IPS-18c (cell line): ENCODE results near the gene TICAM2.

Experiments used
- H3K4me3 ChIP-seq: 2 replicates; pipeline ENCODE4 v1.7.0; 2013; ENCODE audit warnings: low read depth, mild to moderate bottlenecking, low read length, moderate library complexity; ENCODE audit not compliant: insufficient read depth
- H3K9me3 ChIP-seq: one replicate; pipeline ENCODE4 v1.6.1; 2013; ENCODE audit warnings: mild to moderate bottlenecking, low read length, moderate library complexity; ENCODE audit not compliant: control insufficient read depth, insufficient read depth

The TICAM2 gene

DNA sequence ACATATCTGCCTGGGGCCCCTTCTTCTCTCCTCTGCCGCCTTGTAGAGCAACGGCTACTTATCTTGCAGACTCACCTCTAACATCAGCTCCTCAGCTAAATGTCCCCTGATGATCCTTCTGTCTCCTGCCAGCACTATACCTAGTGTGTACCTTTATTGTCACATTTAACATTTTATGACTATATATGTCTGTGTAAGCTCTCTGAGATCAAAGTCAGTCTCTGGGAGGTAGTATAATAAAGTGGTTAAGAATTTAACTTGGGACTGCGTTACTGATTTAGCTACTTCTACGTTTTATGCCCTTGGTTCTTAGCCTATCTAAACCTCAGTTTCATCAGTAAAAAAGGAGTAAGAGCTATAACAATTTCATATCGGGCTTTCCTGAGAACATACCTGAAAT is 21.4 kb upstream of the TICAM2 start:
- no peak overlapping the region for H3K4me3 ChIP-seq
- H3K9me3 ChIP-seq: no peaks in the 10 kb centered on the region

DNA sequence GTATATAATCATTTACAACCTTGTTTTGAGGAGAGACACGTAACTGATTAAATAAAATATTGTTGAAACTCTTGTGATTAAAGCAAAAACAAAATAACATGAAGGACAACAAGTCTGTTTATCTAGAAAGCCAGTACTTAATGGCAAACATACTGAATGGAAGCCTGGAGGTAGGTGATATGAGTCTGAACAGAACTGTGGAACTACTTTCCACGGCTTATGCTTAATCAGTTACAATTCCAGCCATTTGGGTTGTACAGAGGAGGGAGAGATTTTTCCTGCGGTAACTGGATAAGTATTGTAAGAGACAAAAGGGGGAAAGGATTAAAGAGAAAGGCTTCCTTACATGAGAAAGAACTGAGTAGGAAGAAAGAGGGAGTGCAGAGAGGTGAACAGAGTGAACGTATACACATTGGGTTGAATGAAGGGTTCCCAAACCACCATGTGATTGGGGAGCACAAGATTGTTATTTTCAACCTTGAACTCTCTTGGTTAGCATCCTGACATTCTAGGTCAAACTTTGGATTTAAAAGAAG is 19.2 kb upstream of the TICAM2 start:
- no peaks in the 10 kb centered on the region for H3K9me3 ChIP-seq
- no peak overlapping the region for H3K4me3 ChIP-seq

DNA sequence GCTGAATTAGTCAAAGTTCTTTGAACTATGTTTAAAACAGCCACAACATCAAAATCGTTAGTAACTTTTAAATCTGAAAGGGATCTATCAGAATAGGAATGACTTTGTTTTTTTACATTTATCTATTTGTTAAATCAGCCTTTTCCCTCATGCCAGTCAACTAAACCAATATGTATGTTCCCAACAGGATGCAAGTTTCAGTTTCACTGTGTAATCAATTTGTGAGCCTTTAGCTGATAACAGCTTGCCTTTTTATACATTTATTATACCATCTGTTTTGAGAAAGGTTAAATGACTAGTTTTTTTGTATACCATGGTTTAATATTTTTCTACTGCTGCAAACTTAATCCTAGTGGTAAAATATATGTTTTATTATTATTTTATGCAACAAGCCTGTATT is 14.6 kb upstream of the TICAM2 start:
- Histone ChIP-seq H3K4me3 (no peak overlapping the region), H3K9me3 (no peaks in the 10 kb centered on the region)

DNA sequence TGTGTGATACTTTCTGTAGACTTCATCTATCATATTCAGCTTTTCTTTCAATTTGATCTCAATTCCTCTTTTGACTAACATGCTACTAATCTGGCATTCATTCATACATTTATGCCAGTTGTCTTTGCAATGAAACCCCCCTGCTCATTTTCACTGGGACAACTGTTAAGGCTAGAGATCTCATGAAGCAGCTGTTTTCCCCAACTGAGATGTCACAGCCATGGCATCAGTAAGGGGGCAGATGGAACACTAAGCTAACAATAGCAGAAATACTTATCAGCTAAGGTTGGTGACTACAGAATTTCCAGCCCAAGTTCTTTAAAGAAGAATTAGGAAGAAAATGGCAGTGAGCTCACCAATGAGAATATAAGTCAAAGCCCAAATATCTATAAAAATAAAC is 14.2 kb upstream of the TICAM2 start:
- Histone ChIP-seq H3K4me3 (no peak overlapping the region), H3K9me3 (no peaks in the 10 kb centered on the region)

DNA sequence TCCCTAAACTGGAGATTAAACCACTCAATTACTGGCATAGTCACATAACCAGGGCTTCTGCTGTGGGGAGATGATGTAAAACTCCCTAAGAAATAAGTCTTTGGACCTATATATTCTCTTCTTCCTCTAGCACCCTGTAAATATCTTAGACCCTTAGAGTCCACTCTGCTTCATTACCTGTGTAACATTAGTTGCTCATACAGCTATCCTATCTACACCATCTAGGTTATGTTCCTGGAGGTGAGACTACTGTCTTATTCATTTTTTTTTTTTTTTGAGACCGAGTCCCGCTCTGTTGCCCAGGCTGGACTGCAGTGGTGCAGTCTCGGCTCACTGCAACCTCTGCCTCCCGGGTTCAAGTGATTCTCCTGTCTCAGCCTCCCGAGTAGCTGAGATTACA is 9.6 kb upstream of the TICAM2 start:
- no peak overlapping the region for H3K4me3 ChIP-seq
- H3K9me3 ChIP-seq: no peaks in the 10 kb centered on the region

DNA sequence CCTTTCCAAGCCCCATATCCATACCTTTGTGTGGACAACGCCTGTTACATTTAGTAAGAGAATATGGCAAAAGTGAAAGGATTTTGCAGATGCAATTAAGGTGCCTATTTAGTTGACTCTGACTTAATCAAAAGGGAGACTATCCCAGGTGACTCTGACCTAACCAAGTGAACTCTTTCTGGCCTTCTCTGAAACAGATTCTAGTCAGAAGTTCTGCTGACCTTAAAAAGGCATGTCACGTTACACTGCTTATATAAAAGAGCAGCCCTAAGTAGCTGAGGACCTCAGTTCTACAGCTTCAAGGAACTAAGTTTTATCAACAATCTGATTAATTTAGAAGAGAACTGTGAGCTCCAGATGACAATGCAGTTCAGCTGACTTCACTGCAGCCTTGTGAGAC is 5.7 kb upstream of the TICAM2 start:
- H3K4me3 ChIP-seq: no peak overlapping the region
- H3K9me3 ChIP-seq: no peaks in the 10 kb centered on the region

DNA sequence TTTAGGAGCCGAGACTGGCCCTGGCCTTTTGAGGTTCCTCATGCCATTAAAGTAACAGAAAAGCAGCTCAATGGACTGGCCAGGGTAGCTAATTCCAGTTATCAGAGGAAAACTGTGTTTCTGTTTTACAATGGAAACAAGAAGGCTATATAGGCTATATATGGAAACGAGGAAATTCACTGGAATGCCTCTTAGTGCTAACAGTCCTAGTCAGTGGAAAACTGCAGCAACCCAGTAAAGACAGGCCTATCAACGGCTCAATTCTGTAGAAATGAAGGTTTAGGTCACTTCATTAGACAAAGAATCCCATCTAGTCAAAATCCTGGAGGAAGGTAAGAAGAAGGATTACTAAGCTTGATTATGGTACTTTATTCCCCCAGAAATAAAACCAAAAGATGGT is 3.2 kb upstream of the TICAM2 start:
- H3K4me3 ChIP-seq: no peak overlapping the region
- no peaks in the 10 kb centered on the region for H3K9me3 ChIP-seq

DNA sequence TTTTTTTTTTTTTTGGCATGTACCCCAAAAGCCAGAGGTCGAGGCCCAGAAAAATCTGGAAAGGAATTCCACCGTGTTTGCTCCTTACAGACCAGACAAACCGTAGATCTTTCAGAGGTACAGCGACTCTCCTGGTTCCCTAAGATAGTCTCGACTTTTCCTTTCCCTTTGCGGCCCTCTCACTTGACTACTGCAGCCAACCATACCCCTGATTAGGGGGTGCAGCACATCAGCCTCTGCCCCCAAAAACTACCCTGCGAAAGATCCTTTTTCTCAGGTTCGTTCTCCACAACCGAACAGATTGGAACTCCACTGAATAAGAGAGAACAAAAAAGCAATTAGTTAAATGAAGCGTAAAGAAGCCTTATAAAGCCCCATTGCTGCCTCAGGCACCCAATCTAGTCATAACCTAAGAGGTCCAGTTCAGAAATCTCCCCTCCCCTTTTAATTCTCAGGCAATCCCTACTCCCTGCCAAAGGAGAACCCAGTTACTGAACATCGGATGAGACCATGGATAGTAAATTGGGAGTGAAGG is 379 bp upstream of the TICAM2 start:
- peak overlapping the region; percentile 62; the same call in 1 of the 2 replicates for H3K4me3 ChIP-seq
- H3K9me3 ChIP-seq: no peaks in the 10 kb centered on the region

DNA sequence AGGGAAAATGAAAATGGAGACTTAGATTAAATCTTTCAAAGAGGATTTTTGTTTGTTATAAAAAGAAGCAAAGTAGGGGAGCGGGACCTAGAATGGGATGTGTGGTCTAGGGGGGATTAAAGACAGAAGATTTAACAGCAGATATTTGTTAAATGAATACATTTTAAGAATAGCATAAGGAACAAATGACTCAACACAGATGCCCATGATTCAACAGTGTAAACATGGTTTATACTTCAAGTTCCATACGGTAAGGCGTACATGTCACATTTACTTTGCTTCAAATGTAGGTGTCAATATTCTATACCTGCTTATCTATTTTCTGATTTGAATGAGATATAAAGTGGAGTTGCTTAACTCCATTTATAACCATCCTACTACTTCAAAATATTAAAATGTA is 1.5 kb downstream of the TICAM2 start:
- H3K4me3 ChIP-seq: no peak overlapping the region
- no peaks in the 10 kb centered on the region for H3K9me3 ChIP-seq

DNA sequence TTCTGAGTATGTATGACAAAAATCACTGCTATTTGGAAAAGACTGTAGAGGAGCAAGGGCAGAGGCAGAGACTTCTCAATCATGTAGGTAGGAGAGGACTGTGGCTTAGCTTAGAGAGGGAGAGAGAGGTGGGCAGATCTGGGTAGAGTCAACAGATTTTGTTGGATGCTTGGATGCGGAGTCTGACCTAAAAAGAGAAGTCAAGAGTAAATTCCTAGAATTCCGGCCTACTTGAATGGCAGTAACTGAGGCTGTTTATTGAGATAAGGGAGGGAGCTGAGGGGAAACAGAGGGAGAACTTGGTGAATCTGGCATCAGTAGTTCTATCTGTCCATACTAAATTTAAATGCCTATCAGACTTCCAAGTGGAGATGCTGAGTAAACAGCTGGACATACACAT is 2.4 kb downstream of the TICAM2 start:
- no peaks in the 10 kb centered on the region for H3K9me3 ChIP-seq
- no peak overlapping the region for H3K4me3 ChIP-seq

DNA sequence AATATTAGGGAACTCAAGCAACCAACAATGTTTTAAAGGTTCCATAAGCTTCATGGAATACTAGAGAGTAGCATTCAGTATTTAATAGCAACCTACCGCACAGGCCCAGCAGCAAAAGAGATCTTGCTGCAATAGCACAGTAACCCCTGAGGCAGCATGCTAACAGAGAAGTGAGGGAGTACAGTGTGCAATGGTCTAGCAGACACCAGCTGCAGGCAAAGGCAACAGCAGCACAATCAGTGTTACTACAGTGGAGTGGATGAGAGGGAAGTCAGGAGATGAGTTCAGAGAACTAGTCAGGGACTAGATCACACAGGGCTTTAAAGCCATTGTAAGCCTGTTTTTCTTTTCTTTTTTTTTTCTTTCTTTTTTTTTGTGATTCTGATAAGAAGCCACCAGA is 2.8 kb downstream of the TICAM2 start:
- Histone ChIP-seq H3K4me3 (no peak overlapping the region), H3K9me3 (no peaks in the 10 kb centered on the region)

DNA sequence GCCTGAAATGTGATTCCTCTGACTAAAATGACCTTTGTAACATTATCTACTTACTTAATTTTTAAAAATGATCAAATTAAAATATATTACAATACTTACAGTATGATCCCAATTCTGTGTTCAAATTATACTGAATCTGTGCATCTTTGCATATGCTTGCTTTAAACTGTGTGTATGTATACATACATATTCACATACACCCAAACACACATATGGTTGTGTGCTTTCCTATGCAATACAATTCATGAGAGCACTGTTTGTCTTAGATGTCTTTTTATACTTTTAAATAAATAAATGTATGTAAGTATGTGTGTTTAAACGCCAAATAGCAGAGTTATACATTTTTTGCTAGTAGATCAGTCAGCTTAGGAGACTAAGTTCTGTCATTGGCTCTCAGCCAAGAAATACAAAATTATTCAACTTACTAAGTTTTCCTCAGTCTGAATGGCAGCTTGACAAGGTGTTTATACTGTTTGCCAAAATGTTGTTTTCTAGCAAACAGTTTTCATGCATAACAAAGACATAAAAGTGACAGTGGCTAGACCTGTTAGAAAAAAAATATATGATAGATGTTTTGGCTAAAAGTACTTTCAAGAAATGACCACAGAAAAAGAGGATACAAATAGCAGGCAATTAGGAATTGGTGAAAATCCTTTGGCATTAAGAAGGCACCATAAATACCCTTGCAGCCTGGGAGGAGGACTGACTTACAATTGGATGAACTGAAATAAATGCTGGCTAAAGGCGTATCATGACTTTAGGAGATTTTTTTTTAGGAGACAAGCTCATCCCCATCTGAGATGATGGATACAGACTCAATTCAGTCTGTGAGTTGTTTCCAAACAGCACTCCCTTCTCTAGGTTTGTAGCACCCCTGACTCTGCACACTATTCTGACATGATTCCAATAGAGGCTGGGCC is 7.9 kb downstream of the TICAM2 start:
- Histone ChIP-seq H3K4me3 (no peak overlapping the region), H3K9me3 (no peaks in the 10 kb centered on the region)

DNA sequence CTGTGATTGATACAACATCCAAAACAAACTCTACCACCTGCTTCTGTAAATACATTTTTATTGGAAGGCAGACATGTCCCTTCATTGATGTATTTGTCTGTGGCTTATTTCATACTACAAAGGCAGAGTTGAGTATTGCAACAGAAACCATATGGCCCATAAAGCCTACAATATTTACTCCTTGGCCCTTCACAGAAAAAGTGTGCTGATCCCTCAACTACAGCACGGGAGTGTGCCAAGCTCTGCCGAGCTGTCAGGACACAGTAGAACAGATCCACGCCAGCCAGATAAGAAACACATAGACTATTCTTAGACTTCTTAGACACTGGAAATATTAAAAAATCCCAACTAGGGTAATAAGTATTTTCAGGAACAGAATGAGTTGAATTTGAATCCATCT is 13.2 kb downstream of the TICAM2 start:
- Histone ChIP-seq H3K9me3 (no peaks in the 10 kb centered on the region), H3K4me3 (no peak overlapping the region)

DNA sequence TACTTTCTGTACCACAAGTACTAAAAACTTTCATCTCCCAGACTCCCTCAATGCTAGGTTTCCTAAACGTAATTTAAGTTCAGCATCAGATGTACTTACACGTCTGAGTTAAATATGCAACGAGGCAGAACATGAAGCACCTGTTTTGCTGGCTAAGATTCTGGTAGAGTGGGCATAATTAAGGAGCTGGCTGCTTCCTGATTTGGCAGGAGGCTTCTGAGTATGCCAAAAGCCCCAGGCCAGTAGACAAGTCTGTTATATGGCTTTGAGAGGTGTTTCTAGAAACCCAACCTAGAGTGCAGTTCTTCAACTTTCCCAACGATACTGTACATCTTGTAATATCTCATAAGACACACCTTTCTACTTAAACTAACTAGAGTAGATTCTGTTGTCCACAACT is 13.6 kb downstream of the TICAM2 start:
- Histone ChIP-seq H3K4me3 (no peak overlapping the region), H3K9me3 (no peaks in the 10 kb centered on the region)

DNA sequence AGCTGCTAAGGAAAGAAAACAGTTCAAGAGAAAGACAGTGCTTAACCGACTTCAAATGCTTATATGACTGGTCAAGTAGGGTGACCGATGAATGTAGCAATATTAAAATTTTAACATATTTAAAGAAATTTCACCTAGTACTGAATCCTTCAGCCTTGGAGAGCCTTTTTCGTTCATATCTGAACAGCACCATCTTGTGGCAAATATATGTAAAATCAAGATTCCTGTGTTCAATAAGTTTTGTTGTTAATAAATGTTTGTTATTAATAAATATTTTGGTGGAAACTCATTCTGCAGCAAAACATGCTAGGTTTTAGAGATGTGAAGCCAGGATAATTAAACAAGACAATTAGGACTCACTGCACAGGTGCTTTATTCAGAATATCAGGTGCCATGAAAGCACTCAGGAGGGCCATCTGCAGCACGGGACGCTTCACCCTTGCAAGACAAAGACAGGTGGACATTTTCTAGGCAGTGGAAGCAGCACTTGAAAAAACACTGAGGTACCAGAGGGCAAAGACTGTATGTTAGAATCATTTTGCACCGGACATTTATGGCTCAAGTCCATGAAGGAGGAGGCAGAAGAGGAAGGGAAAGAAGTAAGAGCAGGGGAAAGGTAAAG is 15.6 kb downstream of the TICAM2 start:
- Histone ChIP-seq H3K9me3 (no peaks in the 10 kb centered on the region), H3K4me3 (no peak overlapping the region)

DNA sequence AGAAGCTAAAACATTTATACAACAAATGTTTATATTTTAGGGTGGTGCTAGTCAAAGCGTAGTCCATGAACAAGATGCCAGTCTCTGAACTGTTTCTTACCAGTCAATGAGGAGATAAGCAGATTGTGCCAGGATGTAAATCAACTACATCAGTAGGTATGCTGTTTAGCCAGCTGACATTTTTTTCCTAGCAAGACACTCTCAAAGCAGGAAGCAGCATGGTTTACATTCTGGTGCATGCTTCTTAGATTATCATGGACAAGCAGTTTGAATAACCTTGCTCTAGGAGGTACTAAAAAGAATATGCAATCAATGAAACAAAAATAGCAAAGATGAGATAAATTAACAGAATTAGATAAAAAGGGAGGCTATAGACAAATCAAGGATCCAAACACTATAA is 17.0 kb downstream of the TICAM2 start:
- no peak overlapping the region for H3K4me3 ChIP-seq
- no peaks in the 10 kb centered on the region for H3K9me3 ChIP-seq

DNA sequence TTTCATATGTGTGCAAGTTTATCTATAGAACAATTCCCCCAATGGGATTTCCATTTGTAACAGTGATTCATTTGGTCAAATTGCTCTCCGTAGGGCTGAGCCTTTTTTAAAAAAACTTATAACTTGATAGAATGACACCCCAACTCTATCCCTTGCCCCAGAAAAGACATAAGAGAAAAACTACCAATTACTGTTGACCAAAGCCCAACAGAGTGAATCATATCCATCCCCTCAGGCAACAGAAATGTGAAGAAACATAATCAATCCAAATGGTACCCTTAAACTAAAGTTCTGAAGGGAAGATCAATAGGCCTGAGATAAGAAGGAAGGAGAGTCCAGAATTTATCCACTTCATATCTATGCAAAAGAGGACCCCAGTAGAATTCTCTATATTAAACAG is 17.8 kb downstream of the TICAM2 start:
- no peak overlapping the region for H3K4me3 ChIP-seq
- H3K9me3 ChIP-seq: no peaks in the 10 kb centered on the region

DNA sequence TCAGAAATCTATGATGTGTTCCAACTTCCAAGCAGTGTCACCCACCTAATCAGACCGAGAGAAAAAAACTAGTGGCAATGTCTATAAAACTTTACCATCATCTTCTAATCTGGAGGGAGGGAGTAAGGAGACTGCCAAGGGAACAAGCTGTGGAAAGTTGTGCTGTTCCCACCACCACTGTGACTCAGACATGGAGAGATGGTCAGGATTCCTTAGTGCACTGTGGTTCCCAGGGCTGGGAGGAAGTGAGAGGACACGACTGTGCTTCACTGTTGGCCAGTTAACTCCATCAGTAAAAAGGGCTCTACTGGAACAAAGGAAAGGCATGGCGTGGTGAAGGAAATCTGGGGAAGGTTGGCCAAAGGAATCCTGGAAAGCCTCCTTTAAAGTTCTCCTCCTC is 18.8 kb downstream of the TICAM2 start:
- Histone ChIP-seq H3K9me3 (no peaks in the 10 kb centered on the region), H3K4me3 (no peak overlapping the region)
